Measurements from ENCODE around the gene CYTH2.

DNA sequence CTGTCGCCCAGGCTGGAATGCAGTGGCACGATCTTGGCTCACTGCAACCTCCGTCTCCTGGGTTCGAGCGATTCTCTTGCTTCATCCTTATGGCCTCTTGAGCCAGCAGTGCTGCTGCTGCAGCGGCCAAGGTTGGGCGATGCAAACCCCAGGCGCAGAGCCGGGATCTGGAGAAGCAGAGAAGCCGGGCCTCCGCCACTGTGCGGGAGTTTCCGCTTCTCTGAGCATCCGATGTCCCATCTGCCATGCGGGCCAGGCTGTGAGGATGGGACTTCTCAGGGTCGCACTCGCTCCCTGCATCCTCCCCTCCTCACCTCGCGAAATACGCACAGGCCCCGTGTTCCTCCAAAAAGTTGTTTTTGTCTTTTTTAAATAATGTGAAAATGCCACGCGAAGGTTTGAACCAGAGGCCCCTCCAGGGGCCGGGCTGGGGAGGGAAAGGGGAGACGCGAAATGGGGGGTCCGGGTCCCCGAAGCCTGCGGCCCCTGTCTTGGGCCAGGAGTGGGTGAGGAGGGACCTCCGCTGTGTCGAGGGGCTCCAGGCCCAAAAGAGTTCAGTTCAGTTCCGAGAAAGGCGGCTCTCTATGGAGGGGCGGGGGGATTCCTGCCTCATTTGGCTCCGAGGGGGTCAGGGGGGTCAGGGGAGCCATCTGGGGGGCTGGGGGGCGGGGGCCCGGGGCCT, 15.9 kb downstream of the CYTH2 start:
- TF ChIP-seq, protein P1, sequence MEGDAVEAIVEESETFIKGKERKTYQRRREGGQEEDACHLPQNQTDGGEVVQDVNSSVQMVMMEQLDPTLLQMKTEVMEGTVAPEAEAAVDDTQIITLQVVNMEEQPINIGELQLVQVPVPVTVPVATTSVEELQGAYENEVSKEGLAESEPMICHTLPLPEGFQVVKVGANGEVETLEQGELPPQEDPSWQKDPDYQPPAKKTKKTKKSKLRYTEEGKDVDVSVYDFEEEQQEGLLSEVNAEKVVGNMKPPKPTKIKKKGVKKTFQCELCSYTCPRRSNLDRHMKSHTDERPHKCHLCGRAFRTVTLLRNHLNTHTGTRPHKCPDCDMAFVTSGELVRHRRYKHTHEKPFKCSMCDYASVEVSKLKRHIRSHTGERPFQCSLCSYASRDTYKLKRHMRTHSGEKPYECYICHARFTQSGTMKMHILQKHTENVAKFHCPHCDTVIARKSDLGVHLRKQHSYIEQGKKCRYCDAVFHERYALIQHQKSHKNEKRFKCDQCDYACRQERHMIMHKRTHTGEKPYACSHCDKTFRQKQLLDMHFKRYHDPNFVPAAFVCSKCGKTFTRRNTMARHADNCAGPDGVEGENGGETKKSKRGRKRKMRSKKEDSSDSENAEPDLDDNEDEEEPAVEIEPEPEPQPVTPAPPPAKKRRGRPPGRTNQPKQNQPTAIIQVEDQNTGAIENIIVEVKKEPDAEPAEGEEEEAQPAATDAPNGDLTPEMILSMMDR (tag by site-specific recombination; IDR thresholded peaks at IDR 0.05), result no peak
- TF ChIP-seq ZNF623 (tag by site-specific recombination; IDR thresholded peaks at IDR 0.05) (no peak), ZNF701 (tag by site-specific recombination; IDR thresholded peaks at IDR 0.05) (no peak), ZNF48 (tag by site-specific recombination; IDR thresholded peaks at IDR 0.05) (no peak), ZNF843 (tag by site-specific recombination; IDR thresholded peaks at IDR 0.05) (no peak), MZF1 (tag by site-specific recombination; IDR thresholded peaks at IDR 0.05; ENCODE audit: borderline replicate concordance) (no peak), ZNF629 (tag by site-specific recombination; IDR thresholded peaks at IDR 0.05) (no peak), ZNF776 (tag by site-specific recombination; IDR thresholded peaks at IDR 0.05; ENCODE audit: borderline replicate concordance) (no peak), ZNF175 (tag by site-specific recombination; IDR thresholded peaks at IDR 0.05) (no peak), ZBTB17 (tag by site-specific recombination; IDR thresholded peaks at IDR 0.05) (no peak), ZNF221 (tag by site-specific recombination; IDR thresholded peaks at IDR 0.05; ENCODE audit: borderline replicate concordance) (no peak), YY1 (tag by site-specific recombination; IDR thresholded peaks at IDR 0.05) (no peak), ZSCAN30 (tag by site-specific recombination; IDR thresholded peaks at IDR 0.05) (no peak)
- TF ChIP-seq, protein P2, sequence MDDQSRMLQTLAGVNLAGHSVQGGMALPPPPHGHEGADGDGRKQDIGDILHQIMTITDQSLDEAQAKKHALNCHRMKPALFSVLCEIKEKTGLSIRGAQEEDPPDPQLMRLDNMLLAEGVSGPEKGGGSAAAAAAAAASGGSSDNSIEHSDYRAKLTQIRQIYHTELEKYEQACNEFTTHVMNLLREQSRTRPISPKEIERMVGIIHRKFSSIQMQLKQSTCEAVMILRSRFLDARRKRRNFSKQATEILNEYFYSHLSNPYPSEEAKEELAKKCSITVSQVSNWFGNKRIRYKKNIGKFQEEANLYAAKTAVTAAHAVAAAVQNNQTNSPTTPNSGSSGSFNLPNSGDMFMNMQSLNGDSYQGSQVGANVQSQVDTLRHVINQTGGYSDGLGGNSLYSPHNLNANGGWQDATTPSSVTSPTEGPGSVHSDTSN (CRISPR knock-in tag; IDR thresholded peaks at IDR 0.05), result no peak

All from HEK293 (cell line).